ENCODE data around the gene TEAD3. TPM values are rescaled to one million over a fixed set of nuclear protein-coding genes. Genes with fewer than 3 reads are reported as not detected.

TEAD3 gene
- total and polyA plus RNA-seq, 2 experiments from 2014 or later = 15.0 to 26.5 TPM

GRCh38 chr6:35521235-35521634 is 24.4 kb upstream of the TEAD3 start:
- ATAC-seq = no peak
- H2AFZ ChIP-seq = no peak overlapping the region
- TF ChIP-seq ETS1 (IDR thresholded peaks at IDR 0.05) (no peak), CTCF (conservative IDR thresholded peaks at IDR 0.05; ENCODE audit: low read depth in 2 of 2) (no peak), EZH2 (IDR thresholded peaks at IDR 0.05; ENCODE audit: low read depth, unreplicated experiment) (no peak), CREB1 (CRISPR knock-in tag; IDR thresholded peaks at IDR 0.05; ENCODE audit: low read depth) (no peak), POLR2AphosphoS5 (IDR thresholded peaks at IDR 0.05; ENCODE audit: low read depth) (no peak), REST (IDR thresholded peaks at IDR 0.05; ENCODE audit: unreplicated experiment) (no peak), ZNF462 (CRISPR knock-in tag; IDR thresholded peaks at IDR 0.05) (no peak), JUNB (IDR thresholded peaks at IDR 0.05; ENCODE audit: unreplicated experiment) (no peak), ZNF331 (CRISPR knock-in tag; IDR thresholded peaks at IDR 0.05; ENCODE audit: low read depth) (no peak), ZNF114 (CRISPR knock-in tag; IDR thresholded peaks at IDR 0.05) (no peak), EZH2phosphoT487 (IDR thresholded peaks at IDR 0.05; ENCODE audit: unreplicated experiment) (no peak), NANOG (IDR thresholded peaks at IDR 0.05; ENCODE audit: borderline replicate concordance) (no peak), STAT1 (IDR thresholded peaks at IDR 0.05; ENCODE audit: unreplicated experiment) (no peak)

More at GRCh38 chr6:35521235-35521634, 24.4 kb upstream of the TEAD3 start:
- 0 out of 2 replicates have a peak, but pooled peaks cover 3% of the 10 kb centered on the region for H3F3A ChIP-seq (replicated peaks; ENCODE audit: low read depth)
- no peaks in the 10 kb centered on the region for H3K27me3 ChIP-seq (ENCODE audit: insufficient read depth)
- Mint-ChIP-seq H3K4me1 (peaks cover 14% of the 10 kb centered on the region), H3K36me3 (ENCODE audit: low read depth) (no peaks in the 10 kb centered on the region), H3K9me3 (no peaks in the 10 kb centered on the region; the same call in 2 of the 3 replicates), H3K27me3 (ENCODE audit: insufficient read depth, low read depth, poor library complexity) (peaks cover 10% of the 10 kb centered on the region), H3K4me3 (no peak overlapping the region), H3K27ac (no peak overlapping the region)
- H4K20me1 ChIP-seq (replicated peaks; ENCODE audit: insufficient read depth) = no peaks in the 10 kb centered on the region
- DNase-seq (ENCODE audit: low spot score) = no peak
- H3K4me1 ChIP-seq (ENCODE audit: insufficient read depth) = peaks cover 7% of the 10 kb centered on the region
- no peak overlapping the region for H3K27ac ChIP-seq (ENCODE audit: low read depth)
- no peak overlapping the region for H3K4me2 ChIP-seq
- no peak overlapping the region for H3K4me3 ChIP-seq
- H3K79me2 ChIP-seq (replicated peaks; ENCODE audit: insufficient read depth) = no peaks in the 10 kb centered on the region
- H3K36me3 ChIP-seq (ENCODE audit: insufficient read depth) = no peaks in the 10 kb centered on the region
- no peaks in the 10 kb centered on the region for H3K9me2 ChIP-seq (ENCODE audit: insufficient read depth)

Measured in GM23338 (cell line).